ENCODE data around the gene CCNI2.

- no peak for TF ChIP-seq CTCF (IDR thresholded peaks at IDR 0.05)
- TF ChIP-seq FOXP4 (CRISPR knock-in tag; IDR thresholded peaks at IDR 0.05): no peak
- TF ChIP-seq E2F1 (CRISPR knock-in tag; IDR thresholded peaks at IDR 0.05): no peak
- TF ChIP-seq ATF3 (CRISPR knock-in tag; conservative IDR thresholded peaks at IDR 0.05): no peak
- TF ChIP-seq FOXJ3 (CRISPR knock-in tag; IDR thresholded peaks at IDR 0.05; ENCODE audit: borderline replicate concordance): no peak
- no peak for TF ChIP-seq SMAD3 (CRISPR knock-in tag; IDR thresholded peaks at IDR 0.05; ENCODE audit: borderline replicate concordance)
- TF ChIP-seq ZBTB43 (CRISPR knock-in tag; IDR thresholded peaks at IDR 0.05): no peak
- no peak for TF ChIP-seq GABPB1 (CRISPR knock-in tag; IDR thresholded peaks at IDR 0.05)
Observed at GRCh38 chr5:132763181-132764036, 16.2 kb downstream of the CCNI2 start.

All from WTC11 (cell line).